ENCODE results near the gene P3H4. TPM values are rescaled to one million over a fixed set of nuclear protein-coding genes. Genes with fewer than 3 reads are reported as not detected.

The P3H4 gene
- total RNA-seq, 1 donor: 59.7 TPM

GRCh38 chr17:41775394-41776226 is 36.1 kb downstream of the P3H4 start:
- H2AFZ ChIP-seq (ENCODE audit: low read length): no peak overlapping the region
- no peaks in the 10 kb centered on the region for H3K9me3 ChIP-seq (ENCODE audit: low read depth, low read length)
- H3K27me3 ChIP-seq (ENCODE audit: insufficient read depth, low read length): no peaks in the 10 kb centered on the region
- no peak overlapping the region for H3K27ac ChIP-seq (ENCODE audit: low read depth, low read length)
- H3K36me3 ChIP-seq (ENCODE audit: insufficient read depth, low read length): no peaks in the 10 kb centered on the region
- H3K4me3 ChIP-seq (ENCODE audit: insufficient read depth, low read length): no peak overlapping the region
- peaks cover 6% of the 10 kb centered on the region for H4K20me1 ChIP-seq (ENCODE audit: insufficient read depth, low read length)
- H3K4me1 ChIP-seq (ENCODE audit: insufficient read depth, low read length): peaks cover 14% of the 10 kb centered on the region
- H3K4me2 ChIP-seq (ENCODE audit: insufficient read depth, low read length): no peak overlapping the region
- peak; percentile 61 for DNase-seq (ENCODE audit: insufficient read length, low spot score, missing footprints)
- H3K79me2 ChIP-seq (ENCODE audit: insufficient read depth, low read length): no peaks in the 10 kb centered on the region
- no peak for TF ChIP-seq CTCF (IDR thresholded peaks at IDR 0.05; ENCODE audit: extremely low read depth, low read depth, low read length)

GRCh38 chr17:41773731-41774193 is 38.0 kb downstream of the P3H4 start:
- Histone ChIP-seq H3K36me3 (ENCODE audit: insufficient read depth, low read length) (no peaks in the 10 kb centered on the region), H3K4me1 (ENCODE audit: insufficient read depth, low read length) (peaks cover 14% of the 10 kb centered on the region), H3K27ac (ENCODE audit: low read depth, low read length) (no peak overlapping the region), H3K79me2 (ENCODE audit: insufficient read depth, low read length) (no peaks in the 10 kb centered on the region), H3K4me2 (ENCODE audit: insufficient read depth, low read length) (no peak overlapping the region), H3K27me3 (ENCODE audit: insufficient read depth, low read length) (no peaks in the 10 kb centered on the region), H3K4me3 (ENCODE audit: insufficient read depth, low read length) (no peak overlapping the region), H3K9me3 (ENCODE audit: low read depth, low read length) (no peaks in the 10 kb centered on the region), H2AFZ (ENCODE audit: low read length) (no peak overlapping the region), H4K20me1 (ENCODE audit: insufficient read depth, low read length) (peaks cover 6% of the 10 kb centered on the region)
- peak; percentile 83 for DNase-seq (ENCODE audit: insufficient read length, low spot score, missing footprints)
- TF ChIP-seq CTCF (IDR thresholded peaks at IDR 0.05; ENCODE audit: extremely low read depth, low read depth, low read length): no peak

GRCh38 chr17:41773190-41773588 is 38.6 kb downstream of the P3H4 start:
- Histone ChIP-seq H3K36me3 (ENCODE audit: insufficient read depth, low read length) (no peaks in the 10 kb centered on the region), H4K20me1 (ENCODE audit: insufficient read depth, low read length) (peaks cover 6% of the 10 kb centered on the region), H3K4me2 (ENCODE audit: insufficient read depth, low read length) (no peak overlapping the region), H3K79me2 (ENCODE audit: insufficient read depth, low read length) (no peaks in the 10 kb centered on the region), H3K4me3 (ENCODE audit: insufficient read depth, low read length) (no peak overlapping the region), H2AFZ (ENCODE audit: low read length) (no peak overlapping the region), H3K9me3 (ENCODE audit: low read depth, low read length) (no peaks in the 10 kb centered on the region), H3K27ac (ENCODE audit: low read depth, low read length) (no peak overlapping the region), H3K27me3 (ENCODE audit: insufficient read depth, low read length) (no peaks in the 10 kb centered on the region), H3K4me1 (ENCODE audit: insufficient read depth, low read length) (peaks cover 13% of the 10 kb centered on the region)
- peak; percentile 98 for DNase-seq (ENCODE audit: insufficient read length, low spot score, missing footprints)
- no peak for TF ChIP-seq CTCF (IDR thresholded peaks at IDR 0.05; ENCODE audit: extremely low read depth, low read depth, low read length)

- H3K4me2 ChIP-seq (ENCODE audit: insufficient read depth, low read length): no peak overlapping the region
- no peaks in the 10 kb centered on the region for H3K79me2 ChIP-seq (ENCODE audit: insufficient read depth, low read length)
- H2AFZ ChIP-seq (ENCODE audit: low read length): no peak overlapping the region
- no peaks in the 10 kb centered on the region for H3K36me3 ChIP-seq (ENCODE audit: insufficient read depth, low read length)
- no peaks in the 10 kb centered on the region for H3K27me3 ChIP-seq (ENCODE audit: insufficient read depth, low read length)
- DNase-seq (ENCODE audit: insufficient read length, low spot score, missing footprints): peak; percentile 75
- no peak overlapping the region for H3K27ac ChIP-seq (ENCODE audit: low read depth, low read length)
- no peaks in the 10 kb centered on the region for H3K9me3 ChIP-seq (ENCODE audit: low read depth, low read length)
- TF ChIP-seq CTCF (IDR thresholded peaks at IDR 0.05; ENCODE audit: extremely low read depth, low read depth, low read length): no peak
- H3K4me3 ChIP-seq (ENCODE audit: insufficient read depth, low read length): no peak overlapping the region
- peaks cover 8% of the 10 kb centered on the region for H3K4me1 ChIP-seq (ENCODE audit: insufficient read depth, low read length)
- peaks cover 6% of the 10 kb centered on the region for H4K20me1 ChIP-seq (ENCODE audit: insufficient read depth, low read length)
Measured at GRCh38 chr17:41772586-41773189, 39.1 kb downstream of the P3H4 start.
